ENCODE results near the gene MED14.

GRCh38 chrX:40644176-40644575 lies 91.2 kb downstream of the MED14 start:
- TF ChIP-seq POLR2AphosphoS5 (IDR thresholded peaks at IDR 0.05; ENCODE audit: low read depth, low read length) (no peak), REST (IDR thresholded peaks at IDR 0.05; ENCODE audit: insufficient read depth in 1 of 2, low read depth in 2 of 2, low read length in 2 of 2) (no peak), TAF1 (IDR thresholded peaks at IDR 0.05; ENCODE audit: borderline replicate concordance, insufficient read depth, low read length) (no peak)
